K562 (cell line): ENCODE measurements around the gene CADPS2. TPM values are rescaled to one million over a fixed set of nuclear protein-coding genes. Genes with fewer than 3 reads are reported as not detected.

Source experiments
- ATAC-seq: fragments of 200-7000 bp; cut with Tn5 transposase; 3 replicates; pipeline ENCODE4 v1.9.1; 2020; ENCODE audit warnings: moderate library complexity
- BruUV-seq: library from RNA; stranded (reverse); fragments of 400-500 nt; replicated peaks from 2 replicates; lab custom pipeline; 2021; lab: Mats Ljungman, UMichigan
- CTCF ChIA-PET: fragments of 300-600 bp; formaldehyde crosslinking; extraction: SDS; loops from one replicate; lab custom pipeline; 2021; ENCODE audit warnings: low intra/inter-chr PET ratio; lab: Yijun Ruan, JAX
- POLR2A ChIA-PET: fragments of 300-600, 350-650 bp; sonication (Branson Sonifier 250); formaldehyde crosslinking; extraction: SDS; loops from one replicate; lab custom pipeline; 2021; ENCODE audit warnings: antibody characterized with exemption, inconsistent platforms; lab: Yijun Ruan, JAX
- DNase-seq, 4 experiments: peaks; one replicate each; pipeline versions ENCODE4 v3.0.0 to v3.0.0-alpha.2; 2011 to 2018; ENCODE audit warnings: low spot score in 3 of 4, mixed read lengths in 3 of 4; ENCODE audit errors: extremely low read depth in 1 of 4
- FAIRE-seq: peaks from 2 replicates; lab custom pipeline; 2011; peaks lifted over from hg19 to GRCh38; lab: Jason Lieb, UNC
- H2AFZ ChIP-seq: 2 replicates; pipeline ENCODE4 v1.6.0; 2011; ENCODE audit warnings: low read depth, low read length, control low read depth, inconsistent platforms
- H3K27ac ChIP-seq: fragments of 200-600 bp; 3 replicates; pipeline ENCODE4 v1.8.0; 2011; ENCODE audit warnings: low read depth, mild to moderate bottlenecking, control low read depth, inconsistent platforms, low read length, moderate library complexity, mixed read lengths; ENCODE audit errors: extremely low read depth
- H3K27me3 ChIP-seq, 2 experiments: fragments of 300-600 bp in 1 of 2; 2 replicates in 1 of 2; 3 replicates in 1 of 2; pipeline versions ENCODE4 v1.6.0 to v1.8.0; 2011; ENCODE audit warnings: inconsistent platforms in 2 of 2, low read length in 2 of 2, mild to moderate bottlenecking in 1 of 2, mixed read lengths in 1 of 2, moderate library complexity in 1 of 2; ENCODE audit not compliant: control insufficient read depth in 2 of 2, insufficient read depth in 2 of 2
- H3K36me3 ChIP-seq: fragments of 300-600 bp; 3 replicates; pipeline ENCODE4 v1.8.0; 2011; ENCODE audit warnings: mild to moderate bottlenecking, low read length, inconsistent platforms; ENCODE audit not compliant: control insufficient read depth, insufficient read depth
- H3K4me1 ChIP-seq, 2 experiments: fragments of 200-600 bp in 1 of 2; replicated peaks in 1 of 2; 2 replicates in 1 of 2; 3 replicates in 1 of 2; pipeline versions ENCODE4 v1.5.1 to v1.8.0; 2011; ENCODE audit warnings: inconsistent platforms in 2 of 2, low read length in 2 of 2, mild to moderate bottlenecking in 1 of 2, mixed read lengths in 1 of 2, moderate library complexity in 1 of 2; ENCODE audit not compliant: control insufficient read depth in 2 of 2, insufficient read depth in 2 of 2
- H3K4me2 ChIP-seq: 2 replicates; pipeline ENCODE4 v1.6.1; 2011; ENCODE audit warnings: low read length, control low read depth, inconsistent platforms, mixed read lengths; ENCODE audit not compliant: insufficient read depth
- H3K4me3 ChIP-seq: fragments of 200-600 bp; sonication (generic), shearing (Covaris generic); 2 replicates; pipeline ENCODE4 v1.5.1; 2016; ENCODE audit warnings: control low read depth, inconsistent platforms
- H3K79me2 ChIP-seq: fragments of 200-600 bp; 3 replicates; pipeline ENCODE4 v1.8.0; 2011; ENCODE audit warnings: low read length, inconsistent platforms; ENCODE audit not compliant: control insufficient read depth, insufficient read depth
- H3K9ac ChIP-seq, 2 experiments: 2 replicates each; pipeline versions ENCODE4 v1.6.0 to v1.6.1; 2011; ENCODE audit warnings: low read depth in 2 of 2, low read length in 2 of 2, control low read depth in 1 of 2, inconsistent platforms in 1 of 2, mild to moderate bottlenecking in 1 of 2, mixed read lengths in 1 of 2; ENCODE audit not compliant: insufficient read depth in 1 of 2
- H3K9me1 ChIP-seq: one replicate; pipeline ENCODE4 v1.6.0; 2011; ENCODE audit warnings: inconsistent platforms, mild to moderate bottlenecking, low read length, moderate library complexity; ENCODE audit not compliant: control insufficient read depth, insufficient read depth
- H3K9me3 ChIP-seq: replicated peaks from 2 replicates; pipeline ENCODE4 v1.5.1; 2011; ENCODE audit warnings: low read depth, low read length, inconsistent platforms; ENCODE audit not compliant: control insufficient read depth, insufficient read depth
- H4K20me1 ChIP-seq: replicated peaks from 2 replicates; pipeline ENCODE4 v1.6.1; 2011; ENCODE audit warnings: low read length, inconsistent platforms, mixed read lengths; ENCODE audit not compliant: control insufficient read depth, insufficient read depth
- CBX2 ChIP-seq: fragments of 200-600 bp; sonication (generic); IDR thresholded peaks from one replicate; pipeline ENCODE4 v1.6.1; 2012; ENCODE audit warnings: mild to moderate bottlenecking, low read length, inconsistent platforms; ENCODE audit not compliant: insufficient read depth, poor library complexity, severe bottlenecking
- CBX3 ChIP-seq, 2 experiments: IDR thresholded peaks; 1 replicate in 1 of 2; 2 replicates in 1 of 2; pipeline ENCODE4 v1.6.1; 2012; ENCODE audit warnings: inconsistent platforms in 2 of 2, low read length in 2 of 2, borderline replicate concordance in 1 of 2, control low read depth in 1 of 2
- ETV1 ChIP-seq: fragments of 450-650 bp; conservative IDR thresholded peaks from 2 replicates; pipeline ENCODE4 v1.6.1; 2016; ENCODE audit warnings: missing genetic modification characterization, control low read depth, low read depth, missing compliant biosample characterization
- PHB ChIP-seq: fragments of 250-450 bp; sonication (Bioruptor Pico); IDR thresholded peaks from 2 replicates; pipeline ENCODE4 v1.5.0; 2021
- POLR2B ChIP-seq: fragments of 450-650 bp; IDR thresholded peaks from 2 replicates; pipeline ENCODE4 v1.6.1; 2018; ENCODE audit warnings: low read depth; ENCODE audit not compliant: partially characterized antibody
- ZNF644 ChIP-seq: fragments of 200-800 bp; sonication (Bioruptor generic); IDR thresholded peaks from 2 replicates; pipeline ENCODE4 v1.6.1; 2016; ENCODE audit warnings: low read depth, missing genetic modification characterization, missing compliant biosample characterization
- ZNF830 ChIP-seq: fragments of 250-450 bp; sonication (Bioruptor Pico); IDR thresholded peaks from 2 replicates; pipeline ENCODE4 v1.5.0; 2021; ENCODE audit warnings: mild to moderate bottlenecking
- whole genome bisulfite sequencing: fragments of 100-300 bp; shearing (Covaris generic); methylation state at CpG from one replicate; pipeline ENCODE4 v1.1.6; 2016; ENCODE audit warnings: low coverage, mixed read lengths; ENCODE audit not compliant: insufficient coverage; ENCODE audit errors: missing lambda C conversion rate; 5-methylcytosine and 5-hydroxymethylcytosine counted together
- in situ Hi-C: fragments of 300-500 bp; cut with MboI; formaldehyde crosslinking; loops from 4 replicates; pipeline ENCODE4 v1.15.0; 2018; ENCODE audit warnings: inconsistent platforms, mixed read lengths
- intact Hi-C: fragments of 100-400 bp; cut with micrococcal nuclease; formaldehyde crosslinking; loops from 2 replicates; pipeline ENCODE4 v1.14.2; 2022
- polyA plus RNA-seq, 8 experiments: library from polyadenylated mRNA; depleted of rRNA in 4 of 8; stranded (reverse) in 5 of 8; unstranded in 3 of 8; fragments of >200 nt; fragmentation: Nextera tagmentation in 2 of 8; fragmentation: Illumina TruSeq in 1 of 8; extraction: Ambion mirVana in 2 of 8; extraction: Trizol in 1 of 8; gene quantifications; 2 replicates each; pipeline versions ENCODE4 v1.2.1 to v1.2.3, GENCODE V29; 2011 to 2014; ENCODE audit warnings: inconsistent platforms in 1 of 8, missing spikeins in 1 of 8
- total RNA-seq, 7 experiments: library from RNA; depleted of rRNA in 6 of 7; stranded (reverse); fragments of >200 nt in 6 of 7; fragmentation: Illumina TruSeq in 2 of 7; extraction: Trizol in 2 of 7; gene quantifications; 2 replicates each; pipeline versions ENCODE4 v1.2.1 to v1.2.3, GENCODE V29; 2011 to 2021; ENCODE audit warnings: low replicate concordance in 1 of 7
- TF ChIP-seq, protein P1 (sequence below), 2 experiments: fragments of 450-650 bp; IDR thresholded peaks; 2 replicates each; pipeline ENCODE4 v1.6.1; 2018; ENCODE audit warnings: mild to moderate bottlenecking in 2 of 2, low read depth in 1 of 2; ENCODE audit not compliant: partially characterized antibody in 2 of 2
- TF ChIP-seq, protein P2 (sequence below): sonication (generic); formaldehyde crosslinking; IDR thresholded peaks from 2 replicates; pipeline ENCODE4 v1.8.0; 2022; ENCODE audit warnings: missing genetic modification reagents, mild to moderate bottlenecking, moderate library complexity, borderline replicate concordance
- TF ChIP-seq, protein P3 (sequence below): fragments of 250-450 bp; sonication (Bioruptor Pico); IDR thresholded peaks from 2 replicates; pipeline ENCODE4 v1.4.0; 2020
- TF ChIP-seq, protein P4 (sequence below): fragments of 450-650 bp; IDR thresholded peaks from 2 replicates; pipeline ENCODE4 v1.7.1; 2018; ENCODE audit warnings: mild to moderate bottlenecking, low read depth; ENCODE audit not compliant: partially characterized antibody

The CADPS2 gene
- total and polyA plus RNA-seq, 9 of the 15 experiments (the other 6 are each of a cell fraction or from before 2014, with no cell fraction given) = 0.03 to 0.14 (median 0.04) TPM; not detected in 1

DNA sequence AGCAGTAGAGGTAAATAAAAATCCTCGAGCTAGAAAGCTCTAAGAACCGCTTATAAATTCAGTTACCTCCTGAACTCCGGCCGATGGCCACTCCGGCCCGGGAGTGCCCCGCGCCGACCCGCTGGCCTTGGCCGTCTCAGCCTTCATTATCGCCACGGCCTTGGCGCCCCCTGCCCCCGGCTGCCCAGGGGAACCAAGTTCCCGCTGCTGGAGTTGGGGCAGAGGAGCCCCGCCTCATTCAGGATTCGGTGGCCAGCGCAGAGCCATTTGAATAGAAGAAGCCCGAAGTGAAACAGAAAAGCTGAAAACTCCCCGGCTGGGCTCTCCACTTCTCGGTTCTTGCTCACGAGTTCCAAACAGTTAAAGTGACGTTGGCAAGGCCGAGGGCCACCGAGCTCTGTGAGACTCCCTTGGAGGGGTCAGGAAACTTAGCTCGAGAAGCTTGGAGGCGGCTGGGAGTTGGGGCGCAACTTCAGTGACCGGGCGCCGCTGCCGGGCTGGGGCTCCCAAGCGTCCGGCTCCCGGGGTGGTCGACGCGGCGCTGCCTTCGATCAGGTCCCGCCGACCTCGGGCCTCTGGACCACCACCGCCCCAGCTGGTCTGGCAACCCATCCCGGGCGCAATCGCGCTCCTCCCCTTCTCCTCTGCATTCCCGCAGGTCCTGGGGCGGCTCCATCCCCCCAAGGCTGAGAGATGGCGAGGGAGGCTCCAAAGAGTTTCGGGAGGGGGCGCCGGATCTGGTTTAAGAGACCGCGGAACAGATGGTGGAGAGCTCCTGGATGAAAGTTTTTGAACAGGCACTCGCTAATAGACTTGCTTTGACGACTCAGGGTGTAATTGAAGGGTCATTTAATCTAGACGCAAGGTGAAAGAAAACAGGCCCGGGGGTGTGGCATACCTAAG lies 575.9 kb downstream of the CADPS2 start:
- Histone ChIP-seq H3K79me2 (no peaks in the 10 kb centered on the region), H3K9me1 (no peaks in the 10 kb centered on the region), H3K9me3 (no peaks in the 10 kb centered on the region), H2AFZ (no peak overlapping the region), H3K9ac (no peak overlapping the region), H3K4me2 (no peak overlapping the region), H3K4me3 (no peak overlapping the region), H3K27ac (no peak overlapping the region), H4K20me1 (no peaks in the 10 kb centered on the region), H3K4me1 (peaks cover 0 to 14% of the 10 kb centered on the region in 2 experiments; a peak in 1 of 5 replicates), H3K27me3 (peaks cover 8 to 52% of the 10 kb centered on the region in 2 experiments; a peak in 4 of 5 replicates), H3K36me3 (no peaks in the 10 kb centered on the region)
- in situ Hi-C loops = no loop called here
- no TSS peak for BruUV-seq
- FAIRE-seq (no peak), DNase-seq (no peak), ATAC-seq (no peak; the same call in 2 of the 3 replicates)
- WGBS = 1% methylated on average over 61 of the region's 61 CpGs
- ChIA-PET CTCF (no interaction called here), POLR2A (no interaction called here)
- intact Hi-C loops = no loop called here
- TF ChIP-seq ETV1 (no peak), PHB (CRISPR knock-in tag) (no peak), CBX2 (no peak), ZNF830 (no peak), ZNF644 (tag) (no peak), CBX3 (IDR thresholded peaks at IDR 0.05; ENCODE audit: borderline replicate concordance in 1 of 2, low read length in 2 of 2) (no peak), POLR2B (no peak)
- TF ChIP-seq, protein P1, sequence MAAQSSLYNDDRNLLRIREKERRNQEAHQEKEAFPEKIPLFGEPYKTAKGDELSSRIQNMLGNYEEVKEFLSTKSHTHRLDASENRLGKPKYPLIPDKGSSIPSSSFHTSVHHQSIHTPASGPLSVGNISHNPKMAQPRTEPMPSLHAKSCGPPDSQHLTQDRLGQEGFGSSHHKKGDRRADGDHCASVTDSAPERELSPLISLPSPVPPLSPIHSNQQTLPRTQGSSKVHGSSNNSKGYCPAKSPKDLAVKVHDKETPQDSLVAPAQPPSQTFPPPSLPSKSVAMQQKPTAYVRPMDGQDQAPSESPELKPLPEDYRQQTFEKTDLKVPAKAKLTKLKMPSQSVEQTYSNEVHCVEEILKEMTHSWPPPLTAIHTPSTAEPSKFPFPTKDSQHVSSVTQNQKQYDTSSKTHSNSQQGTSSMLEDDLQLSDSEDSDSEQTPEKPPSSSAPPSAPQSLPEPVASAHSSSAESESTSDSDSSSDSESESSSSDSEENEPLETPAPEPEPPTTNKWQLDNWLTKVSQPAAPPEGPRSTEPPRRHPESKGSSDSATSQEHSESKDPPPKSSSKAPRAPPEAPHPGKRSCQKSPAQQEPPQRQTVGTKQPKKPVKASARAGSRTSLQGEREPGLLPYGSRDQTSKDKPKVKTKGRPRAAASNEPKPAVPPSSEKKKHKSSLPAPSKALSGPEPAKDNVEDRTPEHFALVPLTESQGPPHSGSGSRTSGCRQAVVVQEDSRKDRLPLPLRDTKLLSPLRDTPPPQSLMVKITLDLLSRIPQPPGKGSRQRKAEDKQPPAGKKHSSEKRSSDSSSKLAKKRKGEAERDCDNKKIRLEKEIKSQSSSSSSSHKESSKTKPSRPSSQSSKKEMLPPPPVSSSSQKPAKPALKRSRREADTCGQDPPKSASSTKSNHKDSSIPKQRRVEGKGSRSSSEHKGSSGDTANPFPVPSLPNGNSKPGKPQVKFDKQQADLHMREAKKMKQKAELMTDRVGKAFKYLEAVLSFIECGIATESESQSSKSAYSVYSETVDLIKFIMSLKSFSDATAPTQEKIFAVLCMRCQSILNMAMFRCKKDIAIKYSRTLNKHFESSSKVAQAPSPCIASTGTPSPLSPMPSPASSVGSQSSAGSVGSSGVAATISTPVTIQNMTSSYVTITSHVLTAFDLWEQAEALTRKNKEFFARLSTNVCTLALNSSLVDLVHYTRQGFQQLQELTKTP (IDR thresholded peaks at IDR 0.05; ENCODE audit: low read depth in 1 of 2, partially characterized antibody in 2 of 2) = no peak
- TF ChIP-seq, protein P2, sequence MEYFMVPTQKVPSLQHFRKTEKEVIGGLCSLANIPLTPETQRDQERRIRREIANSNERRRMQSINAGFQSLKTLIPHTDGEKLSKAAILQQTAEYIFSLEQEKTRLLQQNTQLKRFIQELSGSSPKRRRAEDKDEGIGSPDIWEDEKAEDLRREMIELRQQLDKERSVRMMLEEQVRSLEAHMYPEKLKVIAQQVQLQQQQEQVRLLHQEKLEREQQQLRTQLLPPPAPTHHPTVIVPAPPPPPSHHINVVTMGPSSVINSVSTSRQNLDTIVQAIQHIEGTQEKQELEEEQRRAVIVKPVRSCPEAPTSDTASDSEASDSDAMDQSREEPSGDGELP (CRISPR knock-in tag) = no peak
- TF ChIP-seq, protein P3, sequence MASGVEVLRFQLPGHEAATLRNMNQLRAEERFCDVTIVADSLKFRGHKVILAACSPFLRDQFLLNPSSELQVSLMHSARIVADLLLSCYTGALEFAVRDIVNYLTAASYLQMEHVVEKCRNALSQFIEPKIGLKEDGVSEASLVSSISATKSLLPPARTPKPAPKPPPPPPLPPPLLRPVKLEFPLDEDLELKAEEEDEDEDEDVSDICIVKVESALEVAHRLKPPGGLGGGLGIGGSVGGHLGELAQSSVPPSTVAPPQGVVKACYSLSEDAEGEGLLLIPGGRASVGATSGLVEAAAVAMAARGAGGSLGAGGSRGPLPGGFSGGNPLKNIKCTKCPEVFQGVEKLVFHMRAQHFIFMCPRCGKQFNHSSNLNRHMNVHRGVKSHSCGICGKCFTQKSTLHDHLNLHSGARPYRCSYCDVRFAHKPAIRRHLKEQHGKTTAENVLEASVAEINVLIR (CRISPR knock-in tag) = no peak
- TF ChIP-seq, protein P4, sequence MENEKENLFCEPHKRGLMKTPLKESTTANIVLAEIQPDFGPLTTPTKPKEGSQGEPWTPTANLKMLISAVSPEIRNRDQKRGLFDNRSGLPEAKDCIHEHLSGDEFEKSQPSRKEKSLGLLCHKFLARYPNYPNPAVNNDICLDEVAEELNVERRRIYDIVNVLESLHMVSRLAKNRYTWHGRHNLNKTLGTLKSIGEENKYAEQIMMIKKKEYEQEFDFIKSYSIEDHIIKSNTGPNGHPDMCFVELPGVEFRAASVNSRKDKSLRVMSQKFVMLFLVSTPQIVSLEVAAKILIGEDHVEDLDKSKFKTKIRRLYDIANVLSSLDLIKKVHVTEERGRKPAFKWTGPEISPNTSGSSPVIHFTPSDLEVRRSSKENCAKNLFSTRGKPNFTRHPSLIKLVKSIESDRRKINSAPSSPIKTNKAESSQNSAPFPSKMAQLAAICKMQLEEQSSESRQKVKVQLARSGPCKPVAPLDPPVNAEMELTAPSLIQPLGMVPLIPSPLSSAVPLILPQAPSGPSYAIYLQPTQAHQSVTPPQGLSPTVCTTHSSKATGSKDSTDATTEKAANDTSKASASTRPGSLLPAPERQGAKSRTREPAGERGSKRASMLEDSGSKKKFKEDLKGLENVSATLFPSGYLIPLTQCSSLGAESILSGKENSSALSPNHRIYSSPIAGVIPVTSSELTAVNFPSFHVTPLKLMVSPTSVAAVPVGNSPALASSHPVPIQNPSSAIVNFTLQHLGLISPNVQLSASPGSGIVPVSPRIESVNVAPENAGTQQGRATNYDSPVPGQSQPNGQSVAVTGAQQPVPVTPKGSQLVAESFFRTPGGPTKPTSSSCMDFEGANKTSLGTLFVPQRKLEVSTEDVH = no peak
